Measurements from ENCODE around the gene VPS33A. TPM values are rescaled to one million over a fixed set of nuclear protein-coding genes. Genes with fewer than 3 reads are reported as not detected.

VPS33A gene
- total and polyA plus RNA-seq, 2 of the 13 experiments (the other 11 are each of a cell fraction or from before 2014, with no cell fraction given), result 11.0 to 43.6 TPM

DNA sequence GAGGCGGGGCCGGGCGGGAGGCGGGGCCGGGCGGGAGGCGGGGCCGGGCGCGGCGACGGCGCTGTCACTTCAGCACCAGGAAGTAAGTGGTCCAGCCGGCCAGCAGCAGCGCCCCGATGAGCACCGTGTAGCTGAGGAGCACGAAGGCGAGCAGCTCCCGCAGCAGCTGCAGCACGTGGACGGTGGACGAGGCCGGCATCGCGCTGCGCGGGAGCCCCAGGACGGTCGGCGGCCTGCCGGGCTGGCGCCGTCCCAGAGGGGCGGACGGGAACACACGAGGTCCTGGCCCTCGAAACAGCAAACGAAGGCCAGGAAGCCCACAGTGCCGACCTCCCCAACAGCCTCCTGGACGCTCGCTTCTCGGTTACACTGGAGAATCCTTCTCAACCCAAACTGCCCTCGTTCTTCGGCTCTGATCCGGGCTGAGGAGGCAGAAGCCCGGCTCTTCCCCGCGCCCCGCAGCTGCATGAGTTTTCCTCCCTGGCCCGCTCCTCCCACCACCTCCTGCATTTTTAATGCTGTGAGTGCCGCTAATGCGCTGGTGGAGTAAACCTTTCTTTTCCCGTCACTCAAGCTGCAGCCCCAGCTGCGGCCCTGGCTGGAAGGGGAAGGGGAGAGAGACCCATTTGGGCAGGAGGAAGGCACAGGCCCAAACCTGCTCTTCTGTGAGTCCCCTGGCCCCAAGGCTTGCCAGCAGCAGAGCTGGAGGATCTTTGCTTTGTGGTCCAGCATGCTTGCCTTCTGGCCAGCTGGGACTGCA lies 39.7 kb downstream of the VPS33A start (continued):
- TF ChIP-seq ZFP1 (CRISPR knock-in tag; IDR thresholded peaks at IDR 0.05) (no peak), JUND (CRISPR knock-in tag; IDR thresholded peaks at IDR 0.05) (no peak), ZNF337 (CRISPR knock-in tag; IDR thresholded peaks at IDR 0.05; ENCODE audit: borderline replicate concordance, low read depth) (no peak; the same call in 1 of the 2 replicates), MEIS1 (CRISPR knock-in tag; IDR thresholded peaks at IDR 0.05; ENCODE audit: borderline replicate concordance) (no peak), MED8 (CRISPR knock-in tag; IDR thresholded peaks at IDR 0.05; ENCODE audit: insufficient replicate concordance) (no peak), ELF3 (CRISPR knock-in tag; IDR thresholded peaks at IDR 0.05) (peak; percentile 98), TGIF2 (CRISPR knock-in tag; IDR thresholded peaks at IDR 0.05) (peak; percentile 94), GFI1 (CRISPR knock-in tag; IDR thresholded peaks at IDR 0.05; ENCODE audit: borderline replicate concordance) (no peak), RAD21 (CRISPR knock-in tag; IDR thresholded peaks at IDR 0.05) (peak; percentile 54), TOE1 (CRISPR knock-in tag; IDR thresholded peaks at IDR 0.05) (peak; percentile 46; the same call in 1 of the 2 replicates), SP4 (CRISPR knock-in tag; IDR thresholded peaks at IDR 0.05) (0 out of 2 replicates have a peak, but pooled peaks have one; percentile 14), JUN (CRISPR knock-in tag; IDR thresholded peaks at IDR 0.05) (no peak), CBX1 (IDR thresholded peaks at IDR 0.05; ENCODE audit: low read depth) (peak; percentile 48), ZFYVE20 (CRISPR knock-in tag; IDR thresholded peaks at IDR 0.05; ENCODE audit: borderline replicate concordance, low read depth) (peak; percentile 98), ZNF484 (CRISPR knock-in tag; IDR thresholded peaks at IDR 0.05; ENCODE audit: borderline replicate concordance, low read depth) (no peak; the same call in 1 of the 2 replicates), U2AF2 (IDR thresholded peaks at IDR 0.05; ENCODE audit: low read depth, low read length) (no peak), XBP1 (CRISPR knock-in tag; IDR thresholded peaks at IDR 0.05) (peak; percentile 74; the same call in 1 of the 2 replicates), FOXK2 (IDR thresholded peaks at IDR 0.05) (no peak), ZNF205 (CRISPR knock-in tag; IDR thresholded peaks at IDR 0.05) (no peak; the same call in 1 of the 2 replicates)
- TF ChIP-seq, protein P1, sequence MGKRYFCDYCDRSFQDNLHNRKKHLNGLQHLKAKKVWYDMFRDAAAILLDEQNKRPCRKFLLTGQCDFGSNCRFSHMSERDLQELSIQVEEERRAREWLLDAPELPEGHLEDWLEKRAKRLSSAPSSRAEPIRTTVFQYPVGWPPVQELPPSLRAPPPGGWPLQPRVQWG (CRISPR knock-in tag; IDR thresholded peaks at IDR 0.05; ENCODE audit: borderline replicate concordance, low read depth), result no peak
- TF ChIP-seq, protein P2, sequence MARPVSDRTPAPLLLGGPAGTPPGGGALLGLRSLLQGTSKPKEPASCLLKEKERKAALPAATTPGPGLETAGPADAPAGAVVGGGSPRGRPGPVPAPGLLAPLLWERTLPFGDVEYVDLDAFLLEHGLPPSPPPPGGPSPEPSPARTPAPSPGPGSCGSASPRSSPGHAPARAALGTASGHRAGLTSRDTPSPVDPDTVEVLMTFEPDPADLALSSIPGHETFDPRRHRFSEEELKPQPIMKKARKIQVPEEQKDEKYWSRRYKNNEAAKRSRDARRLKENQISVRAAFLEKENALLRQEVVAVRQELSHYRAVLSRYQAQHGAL (CRISPR knock-in tag; IDR thresholded peaks at IDR 0.05; ENCODE audit: not compliant biosample characterization), result peak; percentile 79
- TF ChIP-seq, protein P3, sequence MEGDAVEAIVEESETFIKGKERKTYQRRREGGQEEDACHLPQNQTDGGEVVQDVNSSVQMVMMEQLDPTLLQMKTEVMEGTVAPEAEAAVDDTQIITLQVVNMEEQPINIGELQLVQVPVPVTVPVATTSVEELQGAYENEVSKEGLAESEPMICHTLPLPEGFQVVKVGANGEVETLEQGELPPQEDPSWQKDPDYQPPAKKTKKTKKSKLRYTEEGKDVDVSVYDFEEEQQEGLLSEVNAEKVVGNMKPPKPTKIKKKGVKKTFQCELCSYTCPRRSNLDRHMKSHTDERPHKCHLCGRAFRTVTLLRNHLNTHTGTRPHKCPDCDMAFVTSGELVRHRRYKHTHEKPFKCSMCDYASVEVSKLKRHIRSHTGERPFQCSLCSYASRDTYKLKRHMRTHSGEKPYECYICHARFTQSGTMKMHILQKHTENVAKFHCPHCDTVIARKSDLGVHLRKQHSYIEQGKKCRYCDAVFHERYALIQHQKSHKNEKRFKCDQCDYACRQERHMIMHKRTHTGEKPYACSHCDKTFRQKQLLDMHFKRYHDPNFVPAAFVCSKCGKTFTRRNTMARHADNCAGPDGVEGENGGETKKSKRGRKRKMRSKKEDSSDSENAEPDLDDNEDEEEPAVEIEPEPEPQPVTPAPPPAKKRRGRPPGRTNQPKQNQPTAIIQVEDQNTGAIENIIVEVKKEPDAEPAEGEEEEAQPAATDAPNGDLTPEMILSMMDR (CRISPR knock-in tag; IDR thresholded peaks at IDR 0.05), result no peak
- TF ChIP-seq, protein P4, sequence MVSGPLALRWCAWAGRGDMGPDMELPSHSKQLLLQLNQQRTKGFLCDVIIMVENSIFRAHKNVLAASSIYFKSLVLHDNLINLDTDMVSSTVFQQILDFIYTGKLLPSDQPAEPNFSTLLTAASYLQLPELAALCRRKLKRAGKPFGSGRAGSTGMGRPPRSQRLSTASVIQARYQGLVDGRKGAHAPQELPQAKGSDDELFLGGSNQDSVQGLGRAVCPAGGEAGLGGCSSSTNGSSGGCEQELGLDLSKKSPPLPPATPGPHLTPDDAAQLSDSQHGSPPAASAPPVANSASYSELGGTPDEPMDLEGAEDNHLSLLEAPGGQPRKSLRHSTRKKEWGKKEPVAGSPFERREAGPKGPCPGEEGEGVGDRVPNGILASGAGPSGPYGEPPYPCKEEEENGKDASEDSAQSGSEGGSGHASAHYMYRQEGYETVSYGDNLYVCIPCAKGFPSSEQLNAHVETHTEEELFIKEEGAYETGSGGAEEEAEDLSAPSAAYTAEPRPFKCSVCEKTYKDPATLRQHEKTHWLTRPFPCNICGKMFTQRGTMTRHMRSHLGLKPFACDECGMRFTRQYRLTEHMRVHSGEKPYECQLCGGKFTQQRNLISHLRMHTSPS (CRISPR knock-in tag; IDR thresholded peaks at IDR 0.05; ENCODE audit: low read depth), result no peak
- TF ChIP-seq, protein P5, sequence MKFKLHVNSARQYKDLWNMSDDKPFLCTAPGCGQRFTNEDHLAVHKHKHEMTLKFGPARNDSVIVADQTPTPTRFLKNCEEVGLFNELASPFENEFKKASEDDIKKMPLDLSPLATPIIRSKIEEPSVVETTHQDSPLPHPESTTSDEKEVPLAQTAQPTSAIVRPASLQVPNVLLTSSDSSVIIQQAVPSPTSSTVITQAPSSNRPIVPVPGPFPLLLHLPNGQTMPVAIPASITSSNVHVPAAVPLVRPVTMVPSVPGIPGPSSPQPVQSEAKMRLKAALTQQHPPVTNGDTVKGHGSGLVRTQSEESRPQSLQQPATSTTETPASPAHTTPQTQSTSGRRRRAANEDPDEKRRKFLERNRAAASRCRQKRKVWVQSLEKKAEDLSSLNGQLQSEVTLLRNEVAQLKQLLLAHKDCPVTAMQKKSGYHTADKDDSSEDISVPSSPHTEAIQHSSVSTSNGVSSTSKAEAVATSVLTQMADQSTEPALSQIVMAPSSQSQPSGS (CRISPR knock-in tag; IDR thresholded peaks at IDR 0.05), result no peak

Measured in HepG2 (cell line).